ENCODE data around the gene AMBN. TPM values are rescaled to one million over a fixed set of nuclear protein-coding genes. Genes with fewer than 3 reads are reported as not detected.

Gene AMBN
- total RNA-seq, 1 donor from 2014 or later, result not detected

DNA sequence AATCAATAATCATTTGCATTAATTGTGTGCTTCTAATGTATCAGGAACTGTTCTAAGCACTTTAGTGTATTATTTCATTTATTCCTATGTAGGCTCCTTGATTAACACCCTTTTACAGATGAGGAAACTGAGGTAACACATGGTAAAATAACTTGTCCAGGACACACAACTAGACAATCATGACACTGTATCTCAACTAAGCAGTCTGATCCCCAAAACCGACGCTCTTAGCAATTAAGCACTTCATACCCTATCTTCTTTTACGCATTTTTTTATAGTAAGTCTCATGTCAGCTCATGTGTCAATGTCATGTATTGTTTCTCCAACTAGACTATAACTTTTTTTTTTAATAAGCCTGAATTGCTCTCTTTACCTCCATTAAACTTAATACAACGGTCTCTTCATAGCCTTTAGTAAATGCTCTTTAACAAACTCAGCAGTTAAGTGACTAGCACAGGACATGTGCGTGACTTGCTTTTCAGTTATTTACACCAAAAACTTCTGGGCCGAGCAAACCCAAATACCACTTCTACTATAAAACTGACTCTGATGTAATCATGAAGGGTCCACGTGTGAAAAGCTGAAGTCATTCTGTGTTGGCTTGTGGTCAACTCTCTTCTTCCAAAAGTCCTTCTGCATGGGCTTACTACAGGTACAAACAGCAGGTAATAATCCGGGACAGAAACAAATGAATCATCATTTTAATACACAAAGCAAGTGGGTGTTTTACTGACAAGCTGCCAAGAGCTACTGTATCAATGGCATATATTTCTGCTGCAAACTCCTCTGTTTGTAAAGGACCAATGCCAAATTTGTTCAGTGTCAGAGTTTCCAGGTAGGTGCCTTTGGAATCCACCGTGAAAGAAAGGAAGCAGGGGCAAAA lies 7.9 kb upstream of the AMBN start:
- DNase-seq (ENCODE audit: low read depth), result peak; percentile 51
- no peak for TF ChIP-seq CTCF (IDR thresholded peaks at IDR 0.05; ENCODE audit: insufficient read depth, low read length, poor library complexity, severe bottlenecking)
- H3K27me3 ChIP-seq (ENCODE audit: control insufficient read depth, insufficient read depth, low read length), result no peaks in the 10 kb centered on the region
- H3K36me3 ChIP-seq (ENCODE audit: control insufficient read depth, insufficient read depth, low read length), result no peaks in the 10 kb centered on the region
- H3K4me3 ChIP-seq (ENCODE audit: low read depth, low read length), result no peak overlapping the region

DNA sequence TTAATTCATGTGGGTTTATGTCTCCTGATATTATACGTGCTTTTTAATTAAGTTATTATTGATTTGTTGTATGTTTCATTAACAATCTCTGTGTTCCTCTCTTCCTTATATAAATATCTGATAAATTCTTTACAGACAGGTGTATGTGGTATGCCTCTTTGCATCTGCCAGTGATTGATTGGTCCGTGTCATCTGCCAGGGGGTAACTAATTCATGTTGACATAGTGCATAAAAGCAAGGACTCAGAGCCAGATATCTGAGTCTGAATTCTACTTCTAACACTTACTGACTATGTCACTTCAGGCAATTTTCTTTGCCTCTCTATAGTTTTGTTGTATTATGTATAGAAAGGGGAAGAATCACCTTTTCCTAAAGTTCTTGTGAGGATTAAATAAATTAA lies 5.2 kb upstream of the AMBN start:
- TF ChIP-seq CTCF (IDR thresholded peaks at IDR 0.05; ENCODE audit: insufficient read depth, low read length, poor library complexity, severe bottlenecking), result no peak
- Histone ChIP-seq H3K4me3 (ENCODE audit: low read depth, low read length) (no peak overlapping the region), H3K27me3 (ENCODE audit: control insufficient read depth, insufficient read depth, low read length) (no peaks in the 10 kb centered on the region), H3K36me3 (ENCODE audit: control insufficient read depth, insufficient read depth, low read length) (no peaks in the 10 kb centered on the region)
- DNase-seq (ENCODE audit: low read depth), result no peak

- no peak for DNase-seq (ENCODE audit: low read depth)
- Histone ChIP-seq H3K27me3 (ENCODE audit: control insufficient read depth, insufficient read depth, low read length) (no peaks in the 10 kb centered on the region), H3K4me3 (ENCODE audit: low read depth, low read length) (no peak overlapping the region), H3K36me3 (ENCODE audit: control insufficient read depth, insufficient read depth, low read length) (no peaks in the 10 kb centered on the region)
- no peak for TF ChIP-seq CTCF (IDR thresholded peaks at IDR 0.05; ENCODE audit: insufficient read depth, low read length, poor library complexity, severe bottlenecking)
Measured at GRCh38 chr4:70589785-70590184, 2.3 kb upstream of the AMBN start.

DNA sequence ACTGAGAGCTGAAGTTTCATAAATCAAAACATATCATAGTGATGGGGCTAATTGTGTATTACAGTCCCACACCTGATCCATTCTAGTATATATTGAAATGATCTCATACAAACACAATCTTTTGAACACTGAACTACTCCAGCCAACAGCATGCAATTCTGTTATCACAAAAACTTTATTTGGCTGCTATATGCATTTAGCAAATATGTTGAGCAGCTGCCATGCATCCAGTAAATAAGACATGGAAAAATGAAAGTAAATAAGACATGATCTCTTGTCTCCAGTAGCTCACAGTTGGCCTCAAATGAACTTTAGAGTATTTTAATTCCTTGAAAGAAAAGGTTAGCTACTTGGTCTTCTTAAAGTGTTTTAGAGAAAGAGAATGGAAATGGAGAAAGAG lies 2.1 kb downstream of the AMBN start:
- DNase-seq (ENCODE audit: low read depth), result no peak
- no peak for TF ChIP-seq CTCF (IDR thresholded peaks at IDR 0.05; ENCODE audit: insufficient read depth, low read length, poor library complexity, severe bottlenecking)
- Histone ChIP-seq H3K36me3 (ENCODE audit: control insufficient read depth, insufficient read depth, low read length) (no peaks in the 10 kb centered on the region), H3K4me3 (ENCODE audit: low read depth, low read length) (no peak overlapping the region), H3K27me3 (ENCODE audit: control insufficient read depth, insufficient read depth, low read length) (no peaks in the 10 kb centered on the region)

DNA sequence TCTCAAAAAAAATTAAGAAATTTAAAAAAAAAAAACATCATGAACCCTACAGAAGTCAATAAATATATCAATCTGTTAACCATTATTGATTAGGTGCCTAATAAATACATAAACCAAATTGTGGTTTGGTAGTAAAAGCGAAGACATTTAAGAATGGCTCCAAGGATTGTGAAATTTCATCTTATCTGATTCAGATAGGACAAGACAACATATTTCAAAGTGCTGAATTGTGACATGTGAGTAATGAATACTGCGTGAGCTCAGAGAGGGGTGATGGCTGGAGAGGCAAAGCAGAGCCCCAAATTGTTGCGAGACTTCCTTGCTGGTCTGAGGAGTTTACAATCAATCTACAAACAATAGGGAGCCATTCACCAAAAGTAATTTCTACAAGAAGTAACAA lies 8.2 kb downstream of the AMBN start:
- H3K36me3 ChIP-seq (ENCODE audit: control insufficient read depth, insufficient read depth, low read length), result no peaks in the 10 kb centered on the region
- no peaks in the 10 kb centered on the region for H3K27me3 ChIP-seq (ENCODE audit: control insufficient read depth, insufficient read depth, low read length)
- DNase-seq (ENCODE audit: low read depth), result no peak
- TF ChIP-seq CTCF (IDR thresholded peaks at IDR 0.05; ENCODE audit: insufficient read depth, low read length, poor library complexity, severe bottlenecking), result no peak
- H3K4me3 ChIP-seq (ENCODE audit: low read depth, low read length), result no peak overlapping the region

GRCh38 chr4:70600977-70601376 lies 8.9 kb downstream of the AMBN start:
- Histone ChIP-seq H3K4me3 (ENCODE audit: low read depth, low read length) (no peak overlapping the region), H3K36me3 (ENCODE audit: control insufficient read depth, insufficient read depth, low read length) (no peaks in the 10 kb centered on the region), H3K27me3 (ENCODE audit: control insufficient read depth, insufficient read depth, low read length) (no peaks in the 10 kb centered on the region)
- no peak for DNase-seq (ENCODE audit: low read depth)
- TF ChIP-seq CTCF (IDR thresholded peaks at IDR 0.05; ENCODE audit: insufficient read depth, low read length, poor library complexity, severe bottlenecking), result no peak

Data from kidney epithelial cell (primary cell).